Measurements from ENCODE around the gene ITPRID1.

DNA sequence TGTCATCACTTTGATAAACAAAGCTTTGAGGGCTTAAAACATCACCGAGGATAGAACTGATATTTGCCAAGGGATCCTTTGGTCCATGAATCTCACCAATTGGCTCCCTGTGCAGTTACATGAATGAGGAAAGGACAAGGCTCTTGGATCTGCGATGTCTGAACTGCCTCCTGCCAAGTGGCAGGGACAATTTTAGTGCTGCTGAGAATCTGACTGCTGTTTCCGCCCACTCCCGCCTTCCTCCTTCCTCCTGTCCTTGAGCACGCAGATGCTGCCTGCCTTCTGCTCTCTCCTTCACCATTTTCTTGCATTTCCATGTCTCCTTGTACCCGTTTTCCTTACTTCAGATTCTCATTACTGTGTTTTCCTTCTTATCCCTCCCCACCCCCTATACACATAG is 26.8 kb upstream of the ITPRID1 start:
- TF ChIP-seq, protein P1, sequence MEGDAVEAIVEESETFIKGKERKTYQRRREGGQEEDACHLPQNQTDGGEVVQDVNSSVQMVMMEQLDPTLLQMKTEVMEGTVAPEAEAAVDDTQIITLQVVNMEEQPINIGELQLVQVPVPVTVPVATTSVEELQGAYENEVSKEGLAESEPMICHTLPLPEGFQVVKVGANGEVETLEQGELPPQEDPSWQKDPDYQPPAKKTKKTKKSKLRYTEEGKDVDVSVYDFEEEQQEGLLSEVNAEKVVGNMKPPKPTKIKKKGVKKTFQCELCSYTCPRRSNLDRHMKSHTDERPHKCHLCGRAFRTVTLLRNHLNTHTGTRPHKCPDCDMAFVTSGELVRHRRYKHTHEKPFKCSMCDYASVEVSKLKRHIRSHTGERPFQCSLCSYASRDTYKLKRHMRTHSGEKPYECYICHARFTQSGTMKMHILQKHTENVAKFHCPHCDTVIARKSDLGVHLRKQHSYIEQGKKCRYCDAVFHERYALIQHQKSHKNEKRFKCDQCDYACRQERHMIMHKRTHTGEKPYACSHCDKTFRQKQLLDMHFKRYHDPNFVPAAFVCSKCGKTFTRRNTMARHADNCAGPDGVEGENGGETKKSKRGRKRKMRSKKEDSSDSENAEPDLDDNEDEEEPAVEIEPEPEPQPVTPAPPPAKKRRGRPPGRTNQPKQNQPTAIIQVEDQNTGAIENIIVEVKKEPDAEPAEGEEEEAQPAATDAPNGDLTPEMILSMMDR (IDR thresholded peaks at IDR 0.05): no peak
- TF ChIP-seq EZH2 (IDR thresholded peaks at IDR 0.05; ENCODE audit: borderline replicate concordance, insufficient read depth, low read depth, low read length, poor library complexity, severe bottlenecking): no peak

Data from B cell (primary cell).